Osteoblast (primary cell): Measurements from ENCODE around the gene RCAN2. TPM values are rescaled to one million over a fixed set of nuclear protein-coding genes. Genes with fewer than 3 reads are reported as not detected.

ENCODE experiments used
- DNase-seq: peaks from one replicate; pipeline ENCODE4 v3.0.0; 2011; ENCODE audit warnings: low spot score, mixed read lengths; ENCODE audit not compliant: insufficient read length; ENCODE audit errors: missing footprints
- H2AFZ ChIP-seq: 2 replicates; pipeline ENCODE4 v1.6.0; 2011; ENCODE audit warnings: mild to moderate bottlenecking, low read length
- H3K27ac ChIP-seq: 2 replicates; pipeline ENCODE4 v1.5.1; 2011; ENCODE audit warnings: mild to moderate bottlenecking, low read depth, low read length, moderate library complexity
- H3K27me3 ChIP-seq: 2 replicates; pipeline ENCODE4 v1.6.0; 2012; ENCODE audit warnings: mild to moderate bottlenecking, control low read depth, inconsistent platforms, low read length, moderate library complexity; ENCODE audit not compliant: insufficient read depth
- H3K36me3 ChIP-seq: 2 replicates; pipeline ENCODE4 v1.5.1; 2011; ENCODE audit warnings: mild to moderate bottlenecking, low read length, control low read depth, moderate library complexity; ENCODE audit not compliant: insufficient read depth
- H3K4me1 ChIP-seq: 2 replicates; pipeline ENCODE4 v1.5.1; 2011; ENCODE audit warnings: mild to moderate bottlenecking, low read length, control low read depth, moderate library complexity; ENCODE audit not compliant: insufficient read depth
- H3K4me2 ChIP-seq: 2 replicates; pipeline ENCODE4 v1.6.0; 2011; ENCODE audit warnings: mild to moderate bottlenecking, low read length; ENCODE audit not compliant: insufficient read depth
- H3K4me3 ChIP-seq: fragments of 200-600 bp; sonication (generic); 3 replicates; pipeline ENCODE4 v1.5.1; 2012; ENCODE audit warnings: mild to moderate bottlenecking, low read length, inconsistent platforms; ENCODE audit not compliant: insufficient read depth
- H3K79me2 ChIP-seq: 2 replicates; pipeline ENCODE4 v1.6.0; 2012; ENCODE audit warnings: mild to moderate bottlenecking, low read length, control low read depth, inconsistent platforms; ENCODE audit not compliant: insufficient read depth
- H3K9me3 ChIP-seq: 2 replicates; pipeline ENCODE4 v1.5.1; 2011; ENCODE audit warnings: low read depth, low read length, control low read depth
- H4K20me1 ChIP-seq: 2 replicates; pipeline ENCODE4 v1.6.0; 2012; ENCODE audit warnings: mild to moderate bottlenecking, low read length, control low read depth; ENCODE audit not compliant: insufficient read depth
- total RNA-seq: library from RNA; depleted of rRNA; stranded (reverse); fragments of >200 nt; gene quantifications from 2 replicates; pipeline ENCODE4 v1.2.3, GENCODE V29; 2012
- TF ChIP-seq, protein P1 (sequence below): IDR thresholded peaks from 2 replicates; pipeline ENCODE4 v1.5.1; 2011; ENCODE audit warnings: mild to moderate bottlenecking, low read depth, low read length, moderate library complexity; ENCODE audit errors: extremely low read depth

RCAN2 gene
- total RNA-seq, 1 donor = 14.1 TPM

- Histone ChIP-seq H3K4me1 (no peaks in the 10 kb centered on the region), H3K9me3 (no peaks in the 10 kb centered on the region), H2AFZ (no peak overlapping the region), H3K27me3 (no peaks in the 10 kb centered on the region), H3K4me2 (no peak overlapping the region), H3K27ac (no peak overlapping the region), H3K36me3 (no peaks in the 10 kb centered on the region), H3K4me3 (no peak overlapping the region), H3K79me2 (no peaks in the 10 kb centered on the region), H4K20me1 (no peaks in the 10 kb centered on the region)
- DNase-seq = no peak
- TF ChIP-seq, protein P1, sequence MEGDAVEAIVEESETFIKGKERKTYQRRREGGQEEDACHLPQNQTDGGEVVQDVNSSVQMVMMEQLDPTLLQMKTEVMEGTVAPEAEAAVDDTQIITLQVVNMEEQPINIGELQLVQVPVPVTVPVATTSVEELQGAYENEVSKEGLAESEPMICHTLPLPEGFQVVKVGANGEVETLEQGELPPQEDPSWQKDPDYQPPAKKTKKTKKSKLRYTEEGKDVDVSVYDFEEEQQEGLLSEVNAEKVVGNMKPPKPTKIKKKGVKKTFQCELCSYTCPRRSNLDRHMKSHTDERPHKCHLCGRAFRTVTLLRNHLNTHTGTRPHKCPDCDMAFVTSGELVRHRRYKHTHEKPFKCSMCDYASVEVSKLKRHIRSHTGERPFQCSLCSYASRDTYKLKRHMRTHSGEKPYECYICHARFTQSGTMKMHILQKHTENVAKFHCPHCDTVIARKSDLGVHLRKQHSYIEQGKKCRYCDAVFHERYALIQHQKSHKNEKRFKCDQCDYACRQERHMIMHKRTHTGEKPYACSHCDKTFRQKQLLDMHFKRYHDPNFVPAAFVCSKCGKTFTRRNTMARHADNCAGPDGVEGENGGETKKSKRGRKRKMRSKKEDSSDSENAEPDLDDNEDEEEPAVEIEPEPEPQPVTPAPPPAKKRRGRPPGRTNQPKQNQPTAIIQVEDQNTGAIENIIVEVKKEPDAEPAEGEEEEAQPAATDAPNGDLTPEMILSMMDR = no peak
Observed at GRCh38 chr6:46305236-46305635, 186.0 kb downstream of the RCAN2 start.

- Histone ChIP-seq H3K4me1 (no peaks in the 10 kb centered on the region), H3K36me3 (no peaks in the 10 kb centered on the region), H3K4me3 (no peak overlapping the region), H3K27ac (no peak overlapping the region), H3K4me2 (no peak overlapping the region), H3K27me3 (no peaks in the 10 kb centered on the region), H3K79me2 (no peaks in the 10 kb centered on the region), H3K9me3 (no peaks in the 10 kb centered on the region), H4K20me1 (no peaks in the 10 kb centered on the region), H2AFZ (no peak overlapping the region)
- TF ChIP-seq, protein P1 = no peak
- no peak for DNase-seq
Observed at GRCh38 chr6:46302816-46303215, 188.4 kb downstream of the RCAN2 start.

DNA sequence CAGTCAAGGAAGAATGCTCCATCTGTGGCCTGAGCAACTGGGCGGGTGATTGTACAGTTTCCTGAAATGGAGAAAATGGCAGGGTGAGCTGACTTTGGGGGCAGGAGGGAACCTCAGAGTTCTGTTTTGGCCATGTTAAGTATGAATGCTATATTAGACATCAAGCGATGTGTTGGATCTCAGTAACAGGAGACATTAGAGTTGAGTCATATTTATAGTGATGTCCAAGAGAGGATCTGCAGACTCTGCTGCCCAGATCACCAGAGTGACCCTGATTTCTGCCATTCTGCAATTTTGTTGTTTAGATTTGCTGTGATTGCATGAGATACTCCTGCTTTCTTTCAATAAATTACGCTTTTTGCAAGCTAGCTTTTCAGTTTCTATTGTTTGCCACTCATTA lies 189.1 kb downstream of the RCAN2 start:
- no peaks in the 10 kb centered on the region for H3K79me2 ChIP-seq
- DNase-seq = no peak

GRCh38 chr6:46299253-46299652 lies 192.0 kb downstream of the RCAN2 start:
- Histone ChIP-seq H2AFZ (no peak overlapping the region), H3K79me2 (no peaks in the 10 kb centered on the region), H3K36me3 (no peaks in the 10 kb centered on the region), H4K20me1 (no peaks in the 10 kb centered on the region), H3K27me3 (no peaks in the 10 kb centered on the region), H3K9me3 (no peaks in the 10 kb centered on the region), H3K4me2 (no peak overlapping the region), H3K27ac (no peak overlapping the region), H3K4me3 (no peak overlapping the region), H3K4me1 (no peaks in the 10 kb centered on the region)
- TF ChIP-seq, protein P1 = no peak
- DNase-seq = no peak

More for the DNA sequence above, 189.1 kb downstream of the RCAN2 start:
- Histone ChIP-seq H3K9me3 (no peaks in the 10 kb centered on the region), H3K4me1 (no peaks in the 10 kb centered on the region), H4K20me1 (no peaks in the 10 kb centered on the region), H3K4me2 (no peak overlapping the region), H3K27ac (no peak overlapping the region), H3K36me3 (no peaks in the 10 kb centered on the region), H3K27me3 (no peaks in the 10 kb centered on the region), H2AFZ (no peak overlapping the region), H3K4me3 (no peak overlapping the region)
- TF ChIP-seq, protein P1 = no peak
